VCaP (cell line): Measurements from ENCODE around the gene NUP93.

Experiments
- H3K27ac ChIP-seq: fragments of 450-650 bp; 2 replicates; pipeline ENCODE4 v1.5.1; 2017
- TF ChIP-seq, protein P1 (sequence below): fragments of 450-650 bp; conservative IDR thresholded peaks from 2 replicates; pipeline ENCODE4 v1.5.1; 2017; ENCODE audit warnings: mild to moderate bottlenecking, moderate library complexity

The NUP93 gene

GRCh38 chr16:56686758-56687157 is 43.2 kb upstream of the NUP93 start:
- no peak overlapping the region for H3K27ac ChIP-seq
- TF ChIP-seq, protein P1, sequence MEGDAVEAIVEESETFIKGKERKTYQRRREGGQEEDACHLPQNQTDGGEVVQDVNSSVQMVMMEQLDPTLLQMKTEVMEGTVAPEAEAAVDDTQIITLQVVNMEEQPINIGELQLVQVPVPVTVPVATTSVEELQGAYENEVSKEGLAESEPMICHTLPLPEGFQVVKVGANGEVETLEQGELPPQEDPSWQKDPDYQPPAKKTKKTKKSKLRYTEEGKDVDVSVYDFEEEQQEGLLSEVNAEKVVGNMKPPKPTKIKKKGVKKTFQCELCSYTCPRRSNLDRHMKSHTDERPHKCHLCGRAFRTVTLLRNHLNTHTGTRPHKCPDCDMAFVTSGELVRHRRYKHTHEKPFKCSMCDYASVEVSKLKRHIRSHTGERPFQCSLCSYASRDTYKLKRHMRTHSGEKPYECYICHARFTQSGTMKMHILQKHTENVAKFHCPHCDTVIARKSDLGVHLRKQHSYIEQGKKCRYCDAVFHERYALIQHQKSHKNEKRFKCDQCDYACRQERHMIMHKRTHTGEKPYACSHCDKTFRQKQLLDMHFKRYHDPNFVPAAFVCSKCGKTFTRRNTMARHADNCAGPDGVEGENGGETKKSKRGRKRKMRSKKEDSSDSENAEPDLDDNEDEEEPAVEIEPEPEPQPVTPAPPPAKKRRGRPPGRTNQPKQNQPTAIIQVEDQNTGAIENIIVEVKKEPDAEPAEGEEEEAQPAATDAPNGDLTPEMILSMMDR, result no peak

DNA sequence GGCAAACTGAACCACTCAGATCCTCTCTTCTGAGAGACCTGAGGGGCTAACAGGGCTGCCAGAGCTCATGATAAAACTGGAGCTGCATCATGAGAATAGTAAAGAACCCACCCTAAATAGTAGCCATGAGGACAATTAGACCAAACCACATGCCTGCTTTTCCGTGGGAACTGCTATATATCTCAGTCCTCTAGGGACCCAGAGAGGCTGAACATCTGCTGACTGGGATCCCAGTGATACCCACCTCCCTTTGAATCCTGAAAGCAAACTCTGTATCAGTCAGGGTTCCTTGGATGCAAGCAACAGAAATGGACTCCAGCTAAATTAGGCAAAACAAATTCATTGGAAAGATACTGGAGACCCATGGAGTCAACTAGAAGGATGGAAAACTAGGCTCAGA is 41.2 kb upstream of the NUP93 start:
- no peak overlapping the region for H3K27ac ChIP-seq
- TF ChIP-seq, protein P1, result no peak

DNA sequence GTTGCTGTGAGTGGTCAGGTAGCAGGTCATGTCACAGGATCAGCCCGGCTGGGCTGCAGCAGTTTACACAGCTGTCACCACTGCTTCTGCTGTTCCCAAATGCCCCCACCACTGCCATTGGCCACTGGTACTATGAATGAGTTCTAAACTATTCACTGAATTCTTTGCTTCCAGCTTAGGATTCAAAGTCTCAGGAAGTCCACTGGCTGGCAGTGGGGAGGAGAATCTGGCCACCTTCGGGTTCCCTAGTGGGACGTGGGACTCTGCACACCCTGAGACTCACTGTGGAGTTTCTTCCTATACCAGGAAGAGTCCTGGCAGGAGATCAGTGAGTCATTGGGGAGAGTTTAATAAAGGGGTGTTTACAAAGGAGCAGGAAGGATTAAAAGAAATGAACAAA is 40.8 kb upstream of the NUP93 start:
- H3K27ac ChIP-seq, result no peak overlapping the region

GRCh38 chr16:56690420-56691122 is 39.4 kb upstream of the NUP93 start:
- TF ChIP-seq, protein P1, result no peak
- no peak overlapping the region for H3K27ac ChIP-seq

More for the DNA sequence above, 40.8 kb upstream of the NUP93 start:
- TF ChIP-seq, protein P1, result no peak

DNA sequence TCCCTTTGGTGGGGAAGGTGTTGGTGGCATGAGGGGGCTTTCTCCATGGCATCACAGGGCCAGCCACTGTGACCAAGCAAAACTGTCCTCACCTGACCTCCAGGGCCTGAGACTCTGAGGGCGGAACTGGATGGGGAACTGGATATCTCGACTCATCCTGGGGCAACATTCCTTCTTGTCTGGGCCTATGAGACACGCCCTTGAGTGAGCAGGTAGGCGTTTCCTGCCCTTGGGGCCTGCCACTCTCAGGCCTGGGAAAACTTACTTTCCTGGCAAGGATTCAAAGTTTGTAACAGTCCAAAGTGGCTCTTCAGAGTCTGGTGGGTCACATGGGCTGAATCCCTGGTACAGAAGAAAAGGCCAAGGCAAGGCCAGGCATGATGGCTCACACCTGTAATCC is 38.0 kb upstream of the NUP93 start:
- no peak overlapping the region for H3K27ac ChIP-seq
- TF ChIP-seq, protein P1, result no peak

GRCh38 chr16:56695246-56695645 is 34.7 kb upstream of the NUP93 start:
- TF ChIP-seq, protein P1, result no peak
- no peak overlapping the region for H3K27ac ChIP-seq

DNA sequence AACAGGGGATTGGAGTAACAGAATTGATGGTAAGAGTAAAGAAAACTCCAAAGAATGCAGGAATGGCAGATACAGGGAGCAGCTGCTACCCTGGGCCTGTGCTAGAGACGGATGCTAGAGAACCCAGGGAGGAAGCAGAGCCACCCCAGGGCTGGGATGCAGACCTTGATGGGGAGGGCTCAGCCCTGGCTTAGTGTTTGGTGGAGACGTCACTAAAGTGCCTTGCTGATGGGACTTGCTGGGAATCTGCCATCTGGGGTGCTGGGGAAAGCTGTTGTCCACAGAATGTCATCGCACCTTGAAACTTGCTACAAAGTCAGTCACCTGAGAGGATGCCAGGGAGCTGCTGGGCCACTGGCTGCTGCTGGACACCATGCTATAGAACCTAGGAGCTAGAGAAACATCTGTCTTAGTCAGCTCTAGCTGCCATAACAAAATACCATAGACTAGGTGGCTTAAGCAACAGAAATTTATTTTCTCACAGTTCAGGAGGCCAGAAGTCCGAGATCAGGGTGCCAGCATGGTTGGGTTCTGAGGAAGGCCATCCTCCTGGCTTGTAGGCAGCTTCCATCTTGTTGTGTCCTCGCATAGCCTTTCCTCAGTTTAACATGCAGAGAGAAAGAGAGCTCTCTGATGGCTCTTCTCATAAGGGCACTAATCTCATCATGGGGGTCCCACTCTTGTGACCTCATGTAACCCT is 32.3 kb upstream of the NUP93 start:
- TF ChIP-seq, protein P1, result no peak
- H3K27ac ChIP-seq, result no peak overlapping the region
